Mononuclear cell (primary cell): ENCODE data around the gene RARRES1. TPM values are rescaled to one million over a fixed set of nuclear protein-coding genes. Genes with fewer than 3 reads are reported as not detected.
A peak's percentile ranks its signal among the peaks of the same experiment; 100 is the strongest.

Source experiments
- H3K27me3 ChIP-seq: 2 replicates; pipeline ENCODE4 v1.6.0; 2011; ENCODE audit warnings: low read length, control low read depth; ENCODE audit not compliant: insufficient read depth
- H3K4me1 ChIP-seq: 2 replicates; pipeline ENCODE4 v1.5.1; 2011; ENCODE audit warnings: mild to moderate bottlenecking, low read length, control low read depth; ENCODE audit not compliant: insufficient read depth
- H3K4me3 ChIP-seq: 2 replicates; pipeline ENCODE4 v1.5.1; 2011; ENCODE audit warnings: mild to moderate bottlenecking, low read length, moderate library complexity
- H3K9me3 ChIP-seq: 2 replicates; pipeline ENCODE4 v1.5.1; 2011; ENCODE audit warnings: low read depth, mild to moderate bottlenecking, control low read depth, low read length
- total RNA-seq: library from RNA; depleted of rRNA; stranded (reverse); fragments of >200 nt; gene quantifications from one replicate; pipeline ENCODE4 v1.2.3, GENCODE V29; 2012

RARRES1 gene, protein sequence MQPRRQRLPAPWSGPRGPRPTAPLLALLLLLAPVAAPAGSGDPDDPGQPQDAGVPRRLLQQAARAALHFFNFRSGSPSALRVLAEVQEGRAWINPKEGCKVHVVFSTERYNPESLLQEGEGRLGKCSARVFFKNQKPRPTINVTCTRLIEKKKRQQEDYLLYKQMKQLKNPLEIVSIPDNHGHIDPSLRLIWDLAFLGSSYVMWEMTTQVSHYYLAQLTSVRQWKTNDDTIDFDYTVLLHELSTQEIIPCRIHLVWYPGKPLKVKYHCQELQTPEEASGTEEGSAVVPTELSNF
- total RNA-seq: not detected

- Histone ChIP-seq H3K4me3 (peak within 1 kb of the TSS; percentile 40), H3K27me3 (peaks cover 6% of the 10 kb centered on the region), H3K9me3 (no peaks in the 10 kb centered on the region), H3K4me1 (peaks cover 24% of the 10 kb centered on the region)
Measured at GRCh38 chr3:158731938-158732855, at the start of gene RARRES1. Gene RARRES1, minus strand, starts transcription at chr3:158732457. Its CDS starts 42 bp downstream, at chr3:158732415.

- Histone ChIP-seq H3K27me3 (no peaks in the 10 kb centered on the region), H3K4me1 (no peaks in the 10 kb centered on the region), H3K9me3 (no peaks in the 10 kb centered on the region), H3K4me3 (no peak overlapping the region)
Measured at GRCh38 chr3:158781849-158782248, 49.6 kb upstream of the RARRES1 start.

GRCh38 chr3:158781191-158781590 lies 48.9 kb upstream of the RARRES1 start:
- Histone ChIP-seq H3K4me3 (no peak overlapping the region), H3K4me1 (no peaks in the 10 kb centered on the region), H3K9me3 (no peaks in the 10 kb centered on the region)

DNA sequence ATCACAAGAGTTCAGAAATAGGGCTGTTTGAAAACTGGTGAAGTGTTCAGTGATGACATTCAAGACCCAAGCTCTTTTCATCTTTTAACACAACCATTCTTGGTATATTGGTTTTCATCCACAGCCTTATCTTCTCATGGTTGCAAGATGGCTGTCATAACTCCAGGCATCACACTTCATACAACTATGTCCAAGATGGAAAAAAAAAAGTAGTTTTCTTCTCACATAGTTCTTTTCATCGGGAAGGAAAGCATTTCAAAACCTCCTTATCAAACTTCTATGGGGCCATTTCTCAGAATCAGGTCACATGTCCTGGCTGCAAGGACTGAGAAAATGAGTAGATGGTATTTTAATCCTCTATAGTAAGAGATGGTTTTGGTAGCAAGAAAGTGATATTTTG lies 48.5 kb upstream of the RARRES1 start:
- Histone ChIP-seq H3K27me3 (no peaks in the 10 kb centered on the region), H3K9me3 (no peaks in the 10 kb centered on the region), H3K4me1 (no peaks in the 10 kb centered on the region), H3K4me3 (no peak overlapping the region)

More at GRCh38 chr3:158781191-158781590, 48.9 kb upstream of the RARRES1 start:
- no peaks in the 10 kb centered on the region for H3K27me3 ChIP-seq

DNA sequence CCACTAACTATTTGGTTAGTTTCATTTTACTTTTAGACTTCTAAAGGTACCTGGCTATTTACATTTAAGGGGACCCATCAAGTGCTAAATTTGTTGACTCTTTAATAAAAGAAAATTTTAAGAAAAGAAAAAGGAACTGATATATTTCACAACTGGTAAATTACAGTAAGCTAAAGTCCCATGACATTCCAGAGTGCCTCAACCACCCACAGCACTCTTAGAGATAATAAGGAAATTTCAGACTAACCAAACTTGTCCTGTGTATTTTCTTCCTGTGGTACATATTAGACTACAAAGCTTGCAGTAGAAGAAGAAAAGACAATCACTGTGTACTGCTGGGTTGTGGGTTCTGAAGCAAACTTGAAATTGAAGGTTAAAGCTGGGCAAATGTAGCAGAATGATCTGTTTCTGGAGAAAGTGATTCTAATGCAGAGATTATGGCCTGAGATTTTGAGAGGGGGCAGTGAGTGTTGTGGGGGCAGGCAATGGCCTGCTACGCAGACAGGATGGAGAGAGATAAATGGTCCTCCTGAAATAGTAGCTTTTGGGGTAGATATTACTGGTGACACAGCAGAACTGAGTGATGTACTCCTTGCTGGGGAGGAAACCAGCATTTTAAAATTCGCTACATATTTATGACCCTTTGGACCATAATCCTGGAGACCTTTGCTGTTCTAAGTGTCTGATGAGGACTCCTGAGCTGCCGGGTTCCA lies 45.1 kb upstream of the RARRES1 start:
- no peaks in the 10 kb centered on the region for H3K4me1 ChIP-seq
- H3K27me3 ChIP-seq: no peaks in the 10 kb centered on the region
- H3K4me3 ChIP-seq: no peak overlapping the region
- H3K9me3 ChIP-seq: no peaks in the 10 kb centered on the region

DNA sequence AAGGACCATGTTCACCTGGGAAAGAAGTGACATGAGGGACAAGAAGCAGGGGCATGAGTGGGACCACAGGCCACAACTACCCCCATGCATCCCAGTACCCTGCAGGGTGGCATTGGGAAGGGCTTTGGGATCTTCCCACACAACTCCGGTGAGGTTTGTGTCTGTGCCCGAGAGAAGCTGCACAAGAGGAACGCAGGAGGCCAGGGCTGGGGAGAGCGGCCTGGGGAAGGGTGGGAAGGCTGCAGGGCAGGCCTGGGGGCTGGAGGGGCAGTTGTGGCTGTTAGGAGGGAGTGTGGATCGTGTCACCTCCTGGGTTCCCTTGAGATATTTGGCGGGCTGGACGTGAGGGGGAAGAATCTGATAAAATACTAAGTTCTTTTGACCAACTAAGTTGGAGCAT lies 44.3 kb upstream of the RARRES1 start:
- H3K4me3 ChIP-seq: no peak overlapping the region
- H3K4me1 ChIP-seq: no peaks in the 10 kb centered on the region
- H3K27me3 ChIP-seq: no peaks in the 10 kb centered on the region
- H3K9me3 ChIP-seq: no peaks in the 10 kb centered on the region

GRCh38 chr3:158775426-158776410 lies 43.5 kb upstream of the RARRES1 start:
- no peaks in the 10 kb centered on the region for H3K27me3 ChIP-seq
- H3K9me3 ChIP-seq: no peaks in the 10 kb centered on the region
- no peaks in the 10 kb centered on the region for H3K4me1 ChIP-seq
- no peak overlapping the region for H3K4me3 ChIP-seq

- Histone ChIP-seq H3K27me3 (no peaks in the 10 kb centered on the region), H3K4me3 (no peak overlapping the region)
Measured at GRCh38 chr3:158774965-158775364, 42.7 kb upstream of the RARRES1 start.

DNA sequence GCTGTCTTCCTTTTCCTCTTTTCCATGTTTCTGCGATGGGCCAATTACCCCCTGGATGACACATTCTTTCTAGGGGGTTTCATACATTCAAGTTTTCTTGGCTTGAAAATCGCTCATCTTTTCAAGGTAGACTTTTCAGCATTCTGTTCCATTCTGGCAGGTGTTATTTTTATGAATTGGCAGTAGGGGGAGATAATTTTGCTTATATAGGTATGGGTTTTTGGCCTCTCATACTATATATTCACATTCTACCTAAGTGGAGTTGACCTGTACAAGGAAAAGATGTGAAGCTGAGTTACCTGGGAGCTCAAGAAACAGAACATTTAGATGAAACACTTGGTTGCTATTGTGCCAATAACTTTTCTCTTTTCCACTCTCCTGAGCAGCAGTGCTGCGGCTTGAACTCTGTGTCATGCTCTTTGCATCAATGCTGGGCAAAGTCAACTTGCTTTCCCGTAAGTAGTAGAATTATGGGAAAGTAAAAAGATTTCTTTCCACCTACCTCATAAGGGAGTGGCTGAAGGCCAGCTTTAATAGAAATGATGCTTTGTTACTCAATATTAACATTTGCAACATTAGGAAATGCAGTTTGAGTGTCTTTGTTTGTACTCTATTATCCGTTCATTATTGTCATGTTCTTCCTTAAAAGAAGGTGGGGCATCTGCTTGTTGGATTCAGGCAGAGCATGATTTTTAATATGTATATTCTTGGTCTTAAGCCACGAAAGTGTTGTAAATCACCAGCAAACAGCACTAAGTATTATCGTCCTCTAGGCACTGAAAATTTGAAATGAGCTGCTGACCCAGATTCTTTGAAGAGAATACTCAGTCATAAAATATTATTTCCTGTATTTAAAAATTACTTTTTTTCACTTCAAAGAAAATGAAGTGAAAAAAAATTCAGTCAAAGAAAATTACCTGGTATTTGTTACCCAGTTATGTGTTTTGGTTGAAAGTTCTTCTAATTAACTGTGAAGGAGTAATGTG lies 41.9 kb upstream of the RARRES1 start:
- no peaks in the 10 kb centered on the region for H3K4me1 ChIP-seq
- H3K4me3 ChIP-seq: no peak overlapping the region
- H3K27me3 ChIP-seq: no peaks in the 10 kb centered on the region
- no peaks in the 10 kb centered on the region for H3K9me3 ChIP-seq

More at GRCh38 chr3:158774965-158775364, 42.7 kb upstream of the RARRES1 start:
- Histone ChIP-seq H3K9me3 (no peaks in the 10 kb centered on the region), H3K4me1 (no peaks in the 10 kb centered on the region)

DNA sequence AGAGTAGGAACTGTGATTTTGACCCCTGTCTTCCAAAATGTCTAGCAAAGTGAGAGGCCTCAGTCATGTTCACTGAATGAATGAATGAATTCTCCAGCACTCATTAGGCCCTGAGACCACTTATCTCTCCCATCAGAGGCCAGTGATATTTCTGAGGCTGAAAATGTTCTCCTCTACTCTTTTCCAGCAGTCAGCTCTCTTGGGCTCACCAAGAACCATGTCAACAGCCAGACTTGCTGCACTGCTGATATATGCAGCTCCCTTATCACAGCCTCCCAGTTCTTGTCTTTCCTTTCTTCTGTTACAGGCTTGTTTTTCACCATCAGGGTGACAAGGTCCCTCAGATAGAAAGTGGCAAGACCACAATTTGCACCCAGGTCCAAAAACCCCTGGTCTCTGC lies 40.9 kb upstream of the RARRES1 start:
- Histone ChIP-seq H3K4me3 (no peak overlapping the region), H3K4me1 (no peaks in the 10 kb centered on the region), H3K9me3 (no peaks in the 10 kb centered on the region), H3K27me3 (no peaks in the 10 kb centered on the region)

DNA sequence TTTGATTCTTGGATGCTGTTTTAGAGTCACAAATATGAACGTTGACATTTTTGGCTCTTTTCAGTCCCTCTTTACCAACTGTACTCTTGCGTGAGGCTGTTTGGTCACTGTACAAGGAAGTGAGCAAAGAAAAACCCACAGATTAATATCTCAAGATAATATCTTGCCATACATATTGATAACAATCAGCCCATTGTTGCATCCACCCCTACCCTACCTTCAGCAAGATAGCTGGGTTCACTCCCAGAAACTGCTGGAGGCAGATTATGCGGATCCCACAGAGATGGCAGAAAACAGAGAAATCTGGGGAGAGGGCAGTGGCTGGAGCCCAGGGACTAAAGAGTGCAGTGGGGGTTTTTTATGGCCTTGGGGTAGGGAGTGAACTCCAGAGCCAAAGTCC lies 39.7 kb upstream of the RARRES1 start:
- H3K27me3 ChIP-seq: no peaks in the 10 kb centered on the region
- no peaks in the 10 kb centered on the region for H3K4me1 ChIP-seq
- H3K9me3 ChIP-seq: no peaks in the 10 kb centered on the region
- no peak overlapping the region for H3K4me3 ChIP-seq

DNA sequence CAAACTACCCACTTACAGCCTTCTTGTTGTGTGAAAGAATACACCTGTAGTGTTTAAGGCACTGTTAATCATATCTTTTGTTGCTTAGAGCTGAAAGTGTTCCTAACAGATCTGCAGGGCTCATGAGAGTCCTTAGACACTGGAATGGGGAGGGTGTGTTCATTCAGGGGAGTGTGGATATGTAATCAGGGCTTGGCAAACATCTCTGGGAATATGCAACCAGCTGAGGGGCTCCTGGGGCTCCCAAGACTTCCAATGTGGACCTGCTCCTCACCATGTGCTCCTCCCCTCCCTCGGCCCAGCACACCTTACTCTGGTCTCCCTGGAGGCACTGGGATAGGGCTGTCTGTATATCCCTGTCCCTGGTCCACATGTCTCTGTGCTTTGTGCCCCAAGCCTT lies 39.3 kb upstream of the RARRES1 start:
- no peaks in the 10 kb centered on the region for H3K9me3 ChIP-seq
- no peaks in the 10 kb centered on the region for H3K27me3 ChIP-seq
- H3K4me3 ChIP-seq: no peak overlapping the region
- no peaks in the 10 kb centered on the region for H3K4me1 ChIP-seq

GRCh38 chr3:158770741-158771350 lies 38.6 kb upstream of the RARRES1 start:
- H3K4me1 ChIP-seq: no peaks in the 10 kb centered on the region

More at GRCh38 chr3:158770741-158771350, 38.6 kb upstream of the RARRES1 start:
- Histone ChIP-seq H3K4me3 (no peak overlapping the region), H3K27me3 (no peaks in the 10 kb centered on the region), H3K9me3 (no peaks in the 10 kb centered on the region)
